Suprapubic skin (tissue), 3 donors: ENCODE measurements around the gene H6PD.

Experiments used
- POLR2A ChIP-seq, 2 donors: fragments of 450-650 bp; IDR thresholded peaks; one replicate each; pipeline ENCODE4 v1.6.1; 2017; ENCODE audit warnings: antibody characterized with exemption in 2 of 2, mild to moderate bottlenecking in 2 of 2, moderate library complexity in 2 of 2
- TF ChIP-seq, protein P1 (sequence below), 2 donors: fragments of 200-600 bp in 1 of 2; fragments of 450-650 bp in 1 of 2; sonication (generic) in 1 of 2; IDR thresholded peaks; one replicate each; pipeline ENCODE4 v1.5.1; 2016 to 2019; ENCODE audit warnings: antibody characterized with exemption in 2 of 2, mild to moderate bottlenecking in 1 of 2, moderate library complexity in 1 of 2

DNA sequence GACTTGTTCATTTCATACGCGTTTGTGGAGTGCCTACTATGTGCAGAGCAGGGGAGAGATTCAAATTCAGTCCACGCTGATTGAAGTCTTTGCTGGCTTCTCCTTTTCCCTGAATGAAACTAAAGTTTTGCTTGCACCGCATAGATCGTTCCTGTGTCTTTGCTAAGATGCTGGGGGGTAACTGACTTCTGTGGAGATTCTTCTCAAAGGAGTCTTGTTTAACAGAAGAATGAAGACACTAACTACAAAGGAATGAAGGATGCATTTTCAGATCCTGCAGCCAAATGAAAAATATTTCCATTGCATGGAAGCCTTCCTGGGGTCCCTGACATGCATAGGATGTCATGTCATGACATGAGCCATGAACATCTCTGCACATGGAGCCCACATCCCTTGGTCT, 26.9 kb upstream of the H6PD start:
- TF ChIP-seq, protein P1, sequence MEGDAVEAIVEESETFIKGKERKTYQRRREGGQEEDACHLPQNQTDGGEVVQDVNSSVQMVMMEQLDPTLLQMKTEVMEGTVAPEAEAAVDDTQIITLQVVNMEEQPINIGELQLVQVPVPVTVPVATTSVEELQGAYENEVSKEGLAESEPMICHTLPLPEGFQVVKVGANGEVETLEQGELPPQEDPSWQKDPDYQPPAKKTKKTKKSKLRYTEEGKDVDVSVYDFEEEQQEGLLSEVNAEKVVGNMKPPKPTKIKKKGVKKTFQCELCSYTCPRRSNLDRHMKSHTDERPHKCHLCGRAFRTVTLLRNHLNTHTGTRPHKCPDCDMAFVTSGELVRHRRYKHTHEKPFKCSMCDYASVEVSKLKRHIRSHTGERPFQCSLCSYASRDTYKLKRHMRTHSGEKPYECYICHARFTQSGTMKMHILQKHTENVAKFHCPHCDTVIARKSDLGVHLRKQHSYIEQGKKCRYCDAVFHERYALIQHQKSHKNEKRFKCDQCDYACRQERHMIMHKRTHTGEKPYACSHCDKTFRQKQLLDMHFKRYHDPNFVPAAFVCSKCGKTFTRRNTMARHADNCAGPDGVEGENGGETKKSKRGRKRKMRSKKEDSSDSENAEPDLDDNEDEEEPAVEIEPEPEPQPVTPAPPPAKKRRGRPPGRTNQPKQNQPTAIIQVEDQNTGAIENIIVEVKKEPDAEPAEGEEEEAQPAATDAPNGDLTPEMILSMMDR (IDR thresholded peaks at IDR 0.05) = no peak
- no peak for TF ChIP-seq POLR2A (IDR thresholded peaks at IDR 0.05)
